RWPE2 (cell line): ENCODE measurements around the gene DOCK3.
A peak's percentile ranks its signal among the peaks of the same experiment; 100 is the strongest.
"Not testable (repeated sequence)": the region's sequence is repeated elsewhere in the genome, so short reads cannot be mapped to it uniquely, and the experiment has no call there.

Experiments
- ATAC-seq: fragments of 200-7000 bp; cut with Tn5 transposase; 3 replicates; pipeline ENCODE4 v1.9.1; 2021; ENCODE audit warnings: low read depth
- DNase-seq: peaks from one replicate; pipeline ENCODE4 v3.0.0-alpha.2; 2020; ENCODE audit warnings: low spot score
- H3K27ac ChIP-seq: fragments of 450-650 bp; 2 replicates; pipeline ENCODE4 v1.5.1; 2017; ENCODE audit warnings: mild to moderate bottlenecking; ENCODE audit not compliant: poor library complexity, severe bottlenecking
- H3K27me3 ChIP-seq: fragments of 250-450 bp; sonication (Bioruptor Pico); 2 replicates; pipeline ENCODE4 v1.5.1; 2021; ENCODE audit warnings: mild to moderate bottlenecking, moderate library complexity; ENCODE audit not compliant: insufficient read depth, poor library complexity, severe bottlenecking
- H3K36me3 ChIP-seq: fragments of 250-450 bp; sonication (Bioruptor Pico); 2 replicates; pipeline ENCODE4 v1.5.1; 2020; ENCODE audit warnings: low read depth, mild to moderate bottlenecking, moderate library complexity
- H3K4me1 ChIP-seq: fragments of 250-450 bp; sonication (Bioruptor Pico); 2 replicates; pipeline ENCODE4 v1.5.1; 2021; ENCODE audit warnings: mild to moderate bottlenecking, moderate library complexity; ENCODE audit not compliant: insufficient read depth, poor library complexity, severe bottlenecking
- H3K4me3 ChIP-seq: fragments of 250-450 bp; sonication (Bioruptor Pico); 2 replicates; pipeline ENCODE4 v1.5.1; 2021; ENCODE audit warnings: mild to moderate bottlenecking, moderate library complexity; ENCODE audit not compliant: severe bottlenecking
- H3K9me3 ChIP-seq: fragments of 250-450 bp; sonication (Bioruptor Pico); 2 replicates; pipeline ENCODE4 v1.5.1; 2021; ENCODE audit warnings: mild to moderate bottlenecking, moderate library complexity; ENCODE audit not compliant: severe bottlenecking
- TF ChIP-seq, protein P1 (sequence below): fragments of 450-650 bp; IDR thresholded peaks from one replicate; pipeline ENCODE4 v1.5.1; 2017; ENCODE audit warnings: mild to moderate bottlenecking, moderate library complexity; ENCODE audit not compliant: poor library complexity, severe bottlenecking

The DOCK3 gene

DNA sequence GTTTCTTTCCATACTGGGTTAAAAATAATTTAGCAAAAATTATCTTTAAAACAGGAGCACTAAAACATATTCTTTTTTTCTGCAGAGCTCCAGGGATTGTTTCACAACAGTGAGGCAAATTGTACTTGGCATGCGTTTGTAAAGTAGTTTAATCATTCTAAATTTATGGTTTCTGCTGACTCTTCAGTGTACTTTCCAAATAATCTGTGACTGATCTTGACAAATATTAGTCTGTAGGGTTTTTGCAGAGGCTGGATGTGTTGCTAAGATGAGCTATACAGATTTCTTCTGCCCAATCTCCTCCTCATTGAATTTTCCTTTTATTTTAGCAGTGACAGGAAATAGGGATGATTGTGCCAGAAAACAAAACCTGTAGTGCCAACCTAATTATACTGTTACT lies 382.4 kb downstream of the DOCK3 start:
- ATAC-seq (no peak), DNase-seq (no peak)
- Histone ChIP-seq H3K9me3 (no peaks in the 10 kb centered on the region), H3K36me3 (no peaks in the 10 kb centered on the region), H3K4me1 (no peaks in the 10 kb centered on the region), H3K27ac (no peak overlapping the region), H3K4me3 (no peak overlapping the region), H3K27me3 (no peaks in the 10 kb centered on the region)
- TF ChIP-seq, protein P1, sequence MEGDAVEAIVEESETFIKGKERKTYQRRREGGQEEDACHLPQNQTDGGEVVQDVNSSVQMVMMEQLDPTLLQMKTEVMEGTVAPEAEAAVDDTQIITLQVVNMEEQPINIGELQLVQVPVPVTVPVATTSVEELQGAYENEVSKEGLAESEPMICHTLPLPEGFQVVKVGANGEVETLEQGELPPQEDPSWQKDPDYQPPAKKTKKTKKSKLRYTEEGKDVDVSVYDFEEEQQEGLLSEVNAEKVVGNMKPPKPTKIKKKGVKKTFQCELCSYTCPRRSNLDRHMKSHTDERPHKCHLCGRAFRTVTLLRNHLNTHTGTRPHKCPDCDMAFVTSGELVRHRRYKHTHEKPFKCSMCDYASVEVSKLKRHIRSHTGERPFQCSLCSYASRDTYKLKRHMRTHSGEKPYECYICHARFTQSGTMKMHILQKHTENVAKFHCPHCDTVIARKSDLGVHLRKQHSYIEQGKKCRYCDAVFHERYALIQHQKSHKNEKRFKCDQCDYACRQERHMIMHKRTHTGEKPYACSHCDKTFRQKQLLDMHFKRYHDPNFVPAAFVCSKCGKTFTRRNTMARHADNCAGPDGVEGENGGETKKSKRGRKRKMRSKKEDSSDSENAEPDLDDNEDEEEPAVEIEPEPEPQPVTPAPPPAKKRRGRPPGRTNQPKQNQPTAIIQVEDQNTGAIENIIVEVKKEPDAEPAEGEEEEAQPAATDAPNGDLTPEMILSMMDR = no peak

- Histone ChIP-seq H3K4me1 (no peaks in the 10 kb centered on the region), H3K36me3 (no peaks in the 10 kb centered on the region), H3K9me3 (no peaks in the 10 kb centered on the region), H3K27me3 (peaks cover 7% of the 10 kb centered on the region), H3K27ac (no peak overlapping the region), H3K4me3 (no peak overlapping the region)
- DNase-seq = no peak
- TF ChIP-seq, protein P1 = no peak
- ATAC-seq = peak; percentile 23; the same call in 1 of the 3 replicates
These were observed 388.3 kb downstream of the DOCK3 start for GRCh38 chr3:51063053-51063452.

DNA sequence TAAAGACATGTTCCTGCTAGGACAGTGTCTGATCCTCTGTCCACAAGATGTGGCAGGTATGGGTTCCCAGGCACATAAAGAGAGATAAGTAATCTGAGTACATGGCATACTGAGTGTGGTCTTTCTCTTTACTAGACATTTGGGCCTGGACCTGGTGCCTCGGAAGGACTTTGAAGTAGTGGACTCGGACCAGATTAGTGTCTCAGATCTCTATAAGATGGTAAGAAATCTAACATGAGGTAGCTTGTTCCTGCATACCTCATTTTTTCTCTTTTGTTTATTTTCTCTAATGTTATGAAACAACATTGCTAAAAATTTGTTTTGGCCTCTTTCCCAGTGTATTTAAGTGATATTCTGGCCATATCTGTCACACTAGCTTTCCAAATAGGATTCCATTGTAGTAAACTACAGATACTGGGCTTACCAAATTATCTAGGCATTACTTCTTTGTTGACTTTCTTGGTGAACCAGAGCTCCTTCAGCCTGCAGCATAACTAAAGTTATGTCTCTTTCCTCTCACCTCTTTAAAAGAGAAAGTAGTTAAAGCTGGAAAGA lies 400.6 kb downstream of the DOCK3 start:
- TF ChIP-seq, protein P1 = no peak
- no peak overlapping the region for H3K4me3 ChIP-seq
- H3K4me1 ChIP-seq = no peaks in the 10 kb centered on the region
- DNase-seq (no peak), ATAC-seq (no peak)
- H3K36me3 ChIP-seq = no peaks in the 10 kb centered on the region
- H3K9me3 ChIP-seq = no peaks in the 10 kb centered on the region
- peaks cover 4% of the 10 kb centered on the region for H3K27me3 ChIP-seq
- H3K27ac ChIP-seq = no peak overlapping the region

DNA sequence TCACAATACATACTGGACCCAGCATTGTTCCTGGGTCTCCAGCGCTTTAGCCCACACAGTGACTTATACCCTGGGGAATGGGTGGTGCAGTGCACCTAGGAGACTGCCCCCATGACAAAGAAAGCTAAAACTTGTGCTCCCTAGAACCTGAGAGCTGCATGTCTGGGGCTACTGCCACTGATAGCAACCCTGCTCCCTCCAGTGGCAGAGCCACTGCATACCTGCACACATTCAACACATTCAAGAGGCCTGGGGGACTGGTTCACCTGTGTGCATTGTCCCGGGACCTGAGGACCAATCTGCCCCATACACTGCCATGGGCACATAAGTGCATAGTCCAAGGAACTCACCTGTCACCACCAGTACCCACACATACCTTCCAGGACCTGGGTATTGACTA lies 407.6 kb downstream of the DOCK3 start:
- no peak overlapping the region for H3K27ac ChIP-seq
- no peaks in the 10 kb centered on the region for H3K4me1 ChIP-seq
- peaks cover 3% of the 10 kb centered on the region for H3K9me3 ChIP-seq

DNA sequence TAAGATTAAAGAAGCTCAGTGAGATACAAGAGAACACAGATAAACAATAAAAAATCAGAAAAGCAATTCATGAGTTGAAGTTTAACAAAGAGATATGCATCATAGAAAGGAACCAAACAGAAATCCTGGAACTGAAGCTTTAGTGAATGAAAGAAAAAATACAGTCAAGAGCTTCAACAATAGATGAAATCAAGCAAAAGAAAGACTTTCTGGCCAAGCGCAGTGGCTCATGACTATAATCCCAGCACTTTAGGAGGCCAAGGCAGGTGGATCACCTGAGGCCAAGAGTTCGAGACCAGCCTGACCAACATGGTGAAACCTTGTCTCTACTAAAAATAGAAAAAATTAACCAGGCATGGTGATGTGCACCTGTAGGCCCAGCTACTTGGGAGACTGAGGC lies 408.8 kb downstream of the DOCK3 start:
- no peak overlapping the region for H3K27ac ChIP-seq
- ATAC-seq (no peak), DNase-seq (no peak)
- no peaks in the 10 kb centered on the region for H3K27me3 ChIP-seq
- H3K4me1 ChIP-seq = no peaks in the 10 kb centered on the region
- peaks cover 3% of the 10 kb centered on the region for H3K9me3 ChIP-seq
- TF ChIP-seq, protein P1 = no peak
- no peaks in the 10 kb centered on the region for H3K36me3 ChIP-seq
- no peak overlapping the region for H3K4me3 ChIP-seq

More for the DNA sequence above, 407.6 kb downstream of the DOCK3 start:
- Histone ChIP-seq H3K27me3 (no peaks in the 10 kb centered on the region), H3K36me3 (no peaks in the 10 kb centered on the region), H3K4me3 (no peak overlapping the region)
- TF ChIP-seq, protein P1 = no peak
- no peak for DNase-seq
- ATAC-seq = no peak

DNA sequence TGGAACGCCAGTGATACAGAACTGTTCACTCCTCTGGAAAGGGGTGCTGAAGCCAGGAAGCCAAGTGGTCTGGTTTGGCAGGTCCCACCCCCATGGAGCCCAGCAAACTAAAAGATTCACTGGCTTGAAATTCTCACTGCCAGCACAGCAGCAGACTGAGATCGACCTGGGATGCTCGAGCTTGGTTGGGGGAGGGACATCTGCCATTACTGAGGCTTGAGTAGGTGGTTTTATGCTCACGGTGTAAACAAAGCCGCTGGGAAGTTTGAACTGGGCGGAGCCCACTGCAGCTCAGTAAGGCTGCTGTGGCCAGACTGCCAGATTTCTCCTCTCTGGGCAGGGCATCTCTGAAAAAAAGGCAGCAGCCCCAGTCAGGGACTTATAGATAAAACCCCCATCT lies 417.4 kb downstream of the DOCK3 start:
- H3K4me1 ChIP-seq, H3K4me3 ChIP-seq, H3K36me3 ChIP-seq, H3K27ac ChIP-seq, DNase-seq, H3K9me3 ChIP-seq, ATAC-seq: not testable (repeated sequence)
- peaks cover 11% of the 10 kb centered on the region for H3K27me3 ChIP-seq

GRCh38 chr3:51094838-51095237 lies 420.1 kb downstream of the DOCK3 start:
- H3K27ac ChIP-seq, DNase-seq, H3K36me3 ChIP-seq, H3K4me1 ChIP-seq, H3K9me3 ChIP-seq, H3K4me3 ChIP-seq, ATAC-seq: not testable (repeated sequence)
- H3K27me3 ChIP-seq = peaks cover 11% of the 10 kb centered on the region
